Astrocyte (in vitro differentiated cells and primary cell): Measurements from ENCODE around the gene NRARP. TPM values are rescaled to one million over a fixed set of nuclear protein-coding genes. Genes with fewer than 3 reads are reported as not detected.

Source experiments
- DNase-seq: peaks from one replicate; pipeline ENCODE4 v3.0.0-alpha.2; 2010; ENCODE audit warnings: low read depth
- FAIRE-seq: peaks from 2 replicates; lab custom pipeline; 2011; peaks lifted over from hg19 to GRCh38; lab: Jason Lieb, UNC
- H2AFZ ChIP-seq: 2 replicates; pipeline ENCODE4 v1.6.0; 2012; ENCODE audit warnings: low read depth, low read length, inconsistent platforms
- H3K27ac ChIP-seq: 2 replicates; pipeline ENCODE4 v1.5.1; 2011; ENCODE audit warnings: low read depth, low read length, inconsistent platforms
- H3K27me3 ChIP-seq: 2 replicates; pipeline ENCODE4 v1.6.0; 2011; ENCODE audit warnings: low read length, inconsistent platforms; ENCODE audit not compliant: insufficient read depth
- H3K36me3 ChIP-seq: 2 replicates; pipeline ENCODE4 v1.5.1; 2011; ENCODE audit warnings: low read length, inconsistent platforms; ENCODE audit not compliant: insufficient read depth
- H3K4me1 ChIP-seq: 2 replicates; pipeline ENCODE4 v1.5.1; 2011; ENCODE audit warnings: low read length, inconsistent platforms; ENCODE audit not compliant: insufficient read depth
- H3K4me2 ChIP-seq: 2 replicates; pipeline ENCODE4 v1.6.0; 2012; ENCODE audit warnings: low read length, inconsistent platforms
- H3K4me3 ChIP-seq: 2 replicates; pipeline ENCODE4 v1.5.1; 2011; ENCODE audit warnings: low read depth, mild to moderate bottlenecking, low read length, inconsistent platforms; ENCODE audit not compliant: insufficient read depth
- H3K79me2 ChIP-seq: 2 replicates; pipeline ENCODE4 v1.6.0; 2012; ENCODE audit warnings: mild to moderate bottlenecking, low read length, inconsistent platforms; ENCODE audit not compliant: insufficient read depth
- H3K9ac ChIP-seq: 2 replicates; pipeline ENCODE4 v1.6.0; 2012; ENCODE audit warnings: mild to moderate bottlenecking, low read length, inconsistent platforms
- H3K9me3 ChIP-seq: 2 replicates; pipeline ENCODE4 v1.5.1; 2012; ENCODE audit warnings: low read depth, mild to moderate bottlenecking, low read length, inconsistent platforms; ENCODE audit not compliant: insufficient read depth
- H4K20me1 ChIP-seq: 2 replicates; pipeline ENCODE4 v1.6.0; 2012; ENCODE audit warnings: low read length, inconsistent platforms; ENCODE audit not compliant: insufficient read depth
- H3K27ac Mint-ChIP-seq: one replicate; pipeline ENCODE4 v1.8.0; 2021; ENCODE audit warnings: mild to moderate bottlenecking, mixed read lengths; ENCODE audit not compliant: unreplicated experiment
- H3K27me3 Mint-ChIP-seq: one replicate; pipeline ENCODE4 v1.8.0; 2021; ENCODE audit warnings: low read depth, mixed read lengths; ENCODE audit not compliant: unreplicated experiment
- H3K36me3 Mint-ChIP-seq: one replicate; pipeline ENCODE4 v1.8.0; 2021; ENCODE audit warnings: low read depth, mixed read lengths; ENCODE audit not compliant: unreplicated experiment
- H3K4me1 Mint-ChIP-seq: one replicate; pipeline ENCODE4 v1.8.0; 2021; ENCODE audit warnings: low read depth, mixed read lengths; ENCODE audit not compliant: unreplicated experiment
- H3K4me3 Mint-ChIP-seq: one replicate; pipeline ENCODE4 v1.8.0; 2021; ENCODE audit warnings: mild to moderate bottlenecking, moderate library complexity, mixed read lengths; ENCODE audit not compliant: unreplicated experiment
- H3K9me3 Mint-ChIP-seq: one replicate; pipeline ENCODE4 v1.8.0; 2021; ENCODE audit warnings: mild to moderate bottlenecking, mixed read lengths; ENCODE audit not compliant: unreplicated experiment
- EZH2 ChIP-seq: IDR thresholded peaks from 2 replicates; pipeline ENCODE4 v1.6.1; 2012; ENCODE audit warnings: mild to moderate bottlenecking, low read length, inconsistent platforms; ENCODE audit not compliant: insufficient read depth
- total RNA-seq: library from RNA; stranded (reverse); gene quantifications from 2 replicates; pipeline ENCODE4 v1.2.1, GENCODE V29; 2021
- TF ChIP-seq, protein P1 (sequence below): IDR thresholded peaks from 2 replicates; pipeline ENCODE4 v1.5.1; 2011; ENCODE audit warnings: low read depth, mild to moderate bottlenecking, inconsistent platforms, low read length, moderate library complexity; ENCODE audit not compliant: insufficient read depth

NRARP gene
- total RNA-seq, 1 donor from 2014 or later, result 7.3 TPM

DNA sequence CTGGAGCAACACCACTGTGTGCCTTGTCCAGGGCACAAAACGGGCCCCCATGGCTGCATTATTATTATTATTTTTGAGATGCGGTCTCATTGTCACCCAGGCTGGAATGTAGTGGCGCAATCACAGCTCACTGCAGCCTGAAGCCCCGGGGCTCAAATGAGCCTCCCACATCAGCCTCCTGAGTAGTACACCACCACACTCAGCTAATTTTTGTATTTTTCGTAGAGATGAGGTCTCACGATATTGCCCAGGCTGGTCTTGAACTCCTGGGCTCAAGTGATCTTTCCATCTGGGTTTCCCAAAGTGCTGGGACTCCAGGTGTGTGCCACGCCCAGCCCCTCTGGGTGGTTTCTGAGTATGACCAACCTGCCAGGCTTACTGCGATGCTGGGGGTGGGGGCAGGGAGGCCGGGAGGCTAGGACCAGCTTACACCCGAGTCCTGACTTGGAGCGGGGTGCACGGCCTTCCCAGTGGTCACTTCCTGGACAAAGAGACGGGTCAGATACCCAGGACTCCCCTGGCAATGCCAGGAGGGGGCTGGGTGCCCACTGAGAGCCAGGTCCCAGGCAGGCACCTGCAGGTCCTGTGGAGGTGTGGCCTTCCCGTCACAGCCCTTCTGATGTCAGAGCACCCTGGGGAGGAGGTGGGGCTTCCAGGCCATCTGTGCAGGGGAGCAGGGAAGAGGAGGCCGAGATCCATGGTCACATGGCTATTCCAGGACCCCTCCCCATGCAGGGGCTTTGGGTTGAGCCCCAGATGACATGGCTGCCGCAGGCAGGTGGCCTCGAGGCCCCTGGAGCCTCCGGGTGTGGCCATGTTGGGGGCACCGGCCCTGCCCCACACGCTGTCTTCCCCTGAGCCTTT lies 8.3 kb upstream of the NRARP start:
- DNase-seq, result no peak
- FAIRE-seq, result no peak
- Mint-ChIP-seq H3K27ac (no peak overlapping the region), H3K27me3 (peaks cover 2% of the 10 kb centered on the region), H3K4me3 (no peak overlapping the region), H3K9me3 (no peaks in the 10 kb centered on the region), H3K36me3 (no peaks in the 10 kb centered on the region), H3K4me1 (no peaks in the 10 kb centered on the region)
- H4K20me1 ChIP-seq, result no peaks in the 10 kb centered on the region
- no peaks in the 10 kb centered on the region for H3K27me3 ChIP-seq
- H3K27ac ChIP-seq, result no peak overlapping the region
- peaks cover 6% of the 10 kb centered on the region for H3K4me1 ChIP-seq
- H2AFZ ChIP-seq, result no peak overlapping the region
- no peaks in the 10 kb centered on the region for H3K9me3 ChIP-seq
- H3K4me2 ChIP-seq, result no peak overlapping the region
- no peak overlapping the region for H3K9ac ChIP-seq
- no peak overlapping the region for H3K4me3 ChIP-seq
- TF ChIP-seq EZH2, result no peak
- TF ChIP-seq, protein P1, sequence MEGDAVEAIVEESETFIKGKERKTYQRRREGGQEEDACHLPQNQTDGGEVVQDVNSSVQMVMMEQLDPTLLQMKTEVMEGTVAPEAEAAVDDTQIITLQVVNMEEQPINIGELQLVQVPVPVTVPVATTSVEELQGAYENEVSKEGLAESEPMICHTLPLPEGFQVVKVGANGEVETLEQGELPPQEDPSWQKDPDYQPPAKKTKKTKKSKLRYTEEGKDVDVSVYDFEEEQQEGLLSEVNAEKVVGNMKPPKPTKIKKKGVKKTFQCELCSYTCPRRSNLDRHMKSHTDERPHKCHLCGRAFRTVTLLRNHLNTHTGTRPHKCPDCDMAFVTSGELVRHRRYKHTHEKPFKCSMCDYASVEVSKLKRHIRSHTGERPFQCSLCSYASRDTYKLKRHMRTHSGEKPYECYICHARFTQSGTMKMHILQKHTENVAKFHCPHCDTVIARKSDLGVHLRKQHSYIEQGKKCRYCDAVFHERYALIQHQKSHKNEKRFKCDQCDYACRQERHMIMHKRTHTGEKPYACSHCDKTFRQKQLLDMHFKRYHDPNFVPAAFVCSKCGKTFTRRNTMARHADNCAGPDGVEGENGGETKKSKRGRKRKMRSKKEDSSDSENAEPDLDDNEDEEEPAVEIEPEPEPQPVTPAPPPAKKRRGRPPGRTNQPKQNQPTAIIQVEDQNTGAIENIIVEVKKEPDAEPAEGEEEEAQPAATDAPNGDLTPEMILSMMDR, result no peak
- H3K79me2 ChIP-seq, result no peaks in the 10 kb centered on the region
- no peaks in the 10 kb centered on the region for H3K36me3 ChIP-seq

DNA sequence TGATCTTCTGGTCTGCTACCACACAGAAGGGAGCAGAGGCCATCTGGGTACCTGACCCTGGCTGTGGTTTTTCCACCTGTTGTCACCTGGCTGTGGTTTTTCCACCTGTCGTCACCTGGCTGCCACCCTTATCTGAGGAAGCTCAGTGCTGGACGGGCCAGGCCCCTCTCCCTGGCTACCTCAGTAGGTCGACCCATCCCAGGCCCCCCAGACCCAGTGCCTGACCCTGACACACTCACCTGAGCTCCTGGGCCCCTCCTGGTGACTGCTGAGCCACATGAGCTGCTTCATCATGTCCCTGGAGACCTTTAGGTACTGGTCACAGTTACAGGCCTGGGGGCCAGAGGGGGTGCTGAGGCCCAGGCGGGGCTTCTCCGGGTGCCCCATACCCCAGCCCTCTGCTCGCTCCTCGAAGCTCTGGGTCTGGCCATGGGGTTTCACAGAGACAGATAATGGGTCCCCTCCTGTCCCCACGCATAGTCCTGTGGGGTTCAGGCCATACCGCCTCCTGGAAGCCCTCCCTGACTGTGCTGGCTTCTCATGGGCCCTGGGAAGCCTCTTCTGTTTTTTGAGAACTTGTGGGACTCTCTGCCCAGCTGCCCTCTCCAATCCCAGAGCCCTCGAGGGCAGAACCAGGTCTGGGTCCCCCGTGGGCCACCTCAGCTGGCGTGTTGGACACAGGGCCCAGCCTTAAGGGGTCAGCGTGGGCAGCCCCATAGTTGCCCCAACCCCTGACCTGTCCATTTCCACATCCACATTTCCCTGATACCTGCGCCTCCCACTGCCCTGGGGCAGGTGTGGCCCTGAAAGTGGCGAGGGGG lies 7.5 kb upstream of the NRARP start:
- Histone ChIP-seq H3K9me3 (no peaks in the 10 kb centered on the region), H3K4me2 (no peak overlapping the region), H3K4me1 (peaks cover 11% of the 10 kb centered on the region), H3K79me2 (no peaks in the 10 kb centered on the region), H2AFZ (no peak overlapping the region), H3K27me3 (no peaks in the 10 kb centered on the region), H3K4me3 (no peak overlapping the region), H4K20me1 (no peaks in the 10 kb centered on the region), H3K36me3 (no peaks in the 10 kb centered on the region), H3K27ac (no peak overlapping the region), H3K9ac (no peak overlapping the region)
- TF ChIP-seq, protein P1, result no peak
- TF ChIP-seq EZH2, result no peak
- Mint-ChIP-seq H3K27me3 (peaks cover 2% of the 10 kb centered on the region), H3K4me3 (no peak overlapping the region), H3K9me3 (no peaks in the 10 kb centered on the region), H3K27ac (no peak overlapping the region), H3K4me1 (no peaks in the 10 kb centered on the region), H3K36me3 (no peaks in the 10 kb centered on the region)
- DNase-seq (no peak), FAIRE-seq (no peak)
